GM20000 (cell line): ENCODE results near the gene APBB3.
"Not testable (repeated sequence)": the region's sequence is repeated elsewhere in the genome, so short reads cannot be mapped to it uniquely, and the experiment has no call there.

Experiments used
- DNase-seq: peaks from one replicate; pipeline ENCODE4 v3.0.0; 2012; ENCODE audit warnings: low spot score
- CTCF ChIP-seq: IDR thresholded peaks from 2 replicates; pipeline ENCODE4 v1.5.1; 2012; ENCODE audit warnings: mild to moderate bottlenecking, control low read depth; ENCODE audit errors: extremely low read depth, missing control alignments

The APBB3 gene

GRCh38 chr5:140591747-140592372 is 27.5 kb upstream of the APBB3 start:
- DNase-seq = no peak
- no peak for TF ChIP-seq CTCF

GRCh38 chr5:140590861-140591260 is 26.5 kb upstream of the APBB3 start:
- TF ChIP-seq CTCF = no peak
- DNase-seq = no peak

GRCh38 chr5:140588311-140589070 is 24.1 kb upstream of the APBB3 start:
- no peak for TF ChIP-seq CTCF
- no peak for DNase-seq

- no peak for DNase-seq
- no peak for TF ChIP-seq CTCF
Measured at GRCh38 chr5:140587495-140587894, 23.1 kb upstream of the APBB3 start.

GRCh38 chr5:140579188-140579747 is 14.9 kb upstream of the APBB3 start:
- not testable (repeated sequence) for DNase-seq

GRCh38 chr5:140576776-140577201 is 12.4 kb upstream of the APBB3 start:
- TF ChIP-seq CTCF = no peak
- DNase-seq = no peak

GRCh38 chr5:140575309-140575708 is 10.9 kb upstream of the APBB3 start:
- DNase-seq = no peak
- TF ChIP-seq CTCF = no peak

- no peak for DNase-seq
- TF ChIP-seq CTCF = no peak
Measured at GRCh38 chr5:140574165-140574564, 9.8 kb upstream of the APBB3 start.
